Stimulated activated CD8-positive, alpha-beta memory T cell treated with anti-CD3 and anti-CD28 coated beads, Interleukin-4, amount 100 ng/mL, for 48 hours (primary cell): ENCODE data around the gene CYP4B1.
"Not testable (repeated sequence)": the region's sequence is repeated elsewhere in the genome, so short reads cannot be mapped to it uniquely, and the experiment has no call there.

ENCODE experiments used
- DNase-seq: peaks from one replicate; pipeline ENCODE4 v3.0.0-alpha.2; 2020

The CYP4B1 gene

DNA sequence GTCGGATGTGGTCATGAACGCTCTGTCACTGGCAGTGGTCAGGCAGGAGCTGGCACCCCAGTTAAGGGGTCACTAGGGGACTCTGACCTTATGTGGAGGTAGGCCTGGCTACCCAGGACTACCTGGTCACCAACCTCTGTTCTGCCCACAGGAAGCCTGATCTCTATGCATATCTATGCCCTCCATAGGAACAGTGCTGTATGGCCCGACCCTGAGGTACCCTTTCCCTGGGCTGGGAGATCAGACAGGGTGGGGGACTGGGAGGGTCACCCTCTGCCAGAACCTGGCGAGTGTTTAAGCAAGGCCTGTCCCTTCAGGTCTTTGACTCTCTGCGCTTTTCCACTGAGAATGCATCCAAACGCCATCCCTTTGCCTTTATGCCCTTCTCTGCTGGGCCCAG, 19.0 kb downstream of the CYP4B1 start:
- no peak for DNase-seq

DNA sequence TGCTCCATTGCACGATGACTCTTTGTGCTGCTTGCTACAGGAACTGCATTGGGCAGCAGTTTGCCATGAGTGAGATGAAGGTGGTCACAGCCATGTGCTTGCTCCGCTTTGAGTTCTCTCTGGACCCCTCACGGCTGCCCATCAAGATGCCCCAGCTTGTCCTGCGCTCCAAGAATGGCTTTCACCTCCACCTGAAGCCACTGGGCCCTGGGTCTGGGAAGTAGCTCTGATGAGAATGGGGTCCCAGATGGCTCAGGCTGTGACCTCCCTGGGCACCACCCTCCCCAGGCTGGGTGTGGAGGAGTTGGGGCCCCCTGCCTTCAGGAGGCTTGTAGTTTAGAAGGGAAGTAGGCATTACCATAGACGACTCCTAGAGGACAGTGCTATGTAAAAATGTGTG, 19.7 kb downstream of the CYP4B1 start:
- no peak for DNase-seq

DNA sequence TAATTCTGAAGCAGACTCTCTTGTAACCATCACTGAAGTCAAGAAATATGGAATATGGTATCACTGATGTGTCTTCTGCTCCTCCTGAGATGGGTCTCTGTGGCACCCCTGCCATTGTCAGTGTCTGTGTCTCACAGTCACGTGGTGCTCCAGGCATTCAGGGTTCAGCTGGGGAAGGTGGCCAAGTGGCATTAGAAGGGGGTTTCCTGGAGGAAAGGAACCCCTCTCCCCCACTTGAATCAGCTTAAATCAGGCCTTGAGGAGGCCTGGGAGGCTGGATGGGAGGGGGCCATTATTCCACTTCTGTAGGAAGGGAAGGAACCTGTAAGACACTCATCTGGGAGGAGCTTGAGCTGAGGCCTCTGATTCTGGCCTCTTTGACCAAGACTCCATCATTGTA, 20.5 kb downstream of the CYP4B1 start:
- no peak for DNase-seq

DNA sequence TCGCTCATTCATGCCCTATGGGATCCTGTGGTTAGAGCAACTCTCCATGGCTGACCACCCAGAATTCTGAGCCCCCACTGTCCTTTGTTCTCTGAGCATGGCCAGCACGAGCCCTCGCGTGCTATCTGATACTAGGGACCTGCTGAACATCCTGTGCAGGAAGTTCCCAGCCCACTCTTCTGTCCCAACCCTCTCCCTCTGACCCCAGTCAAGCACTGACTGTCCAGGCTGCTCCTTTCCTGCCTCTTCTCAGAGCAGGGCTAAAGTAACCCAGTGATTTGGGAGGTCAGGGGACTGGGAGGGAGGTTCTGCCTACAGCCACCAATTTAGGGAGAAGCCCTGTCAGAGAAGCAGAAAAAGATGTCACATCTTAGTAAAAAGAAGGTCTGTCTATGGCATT, 21.2 kb downstream of the CYP4B1 start:
- no peak for DNase-seq

DNA sequence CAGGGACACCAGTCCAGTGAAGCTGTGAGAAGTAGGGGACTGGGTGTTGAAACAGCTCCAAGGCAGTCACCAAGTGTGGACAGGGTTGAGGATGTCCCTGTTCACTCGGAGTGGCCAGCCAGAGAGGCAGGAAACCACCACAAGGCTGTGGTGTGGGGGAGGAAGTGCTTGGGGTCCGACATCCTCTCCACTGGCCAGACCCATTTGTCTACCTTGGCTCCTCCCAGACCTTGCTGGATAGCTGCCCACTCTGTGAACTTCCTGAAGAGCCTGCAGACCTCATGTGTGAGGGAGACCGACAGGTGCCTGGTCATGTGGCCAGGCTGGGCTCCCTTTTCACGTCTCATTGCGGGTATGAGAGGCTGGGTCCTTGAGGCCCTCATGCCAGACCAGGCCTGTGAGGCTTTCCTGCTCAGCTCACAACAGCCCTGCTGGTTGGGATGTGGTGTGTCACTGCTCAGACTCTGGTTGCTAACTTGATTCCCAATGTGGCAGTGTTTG, 21.8 kb downstream of the CYP4B1 start:
- DNase-seq = no peak

DNA sequence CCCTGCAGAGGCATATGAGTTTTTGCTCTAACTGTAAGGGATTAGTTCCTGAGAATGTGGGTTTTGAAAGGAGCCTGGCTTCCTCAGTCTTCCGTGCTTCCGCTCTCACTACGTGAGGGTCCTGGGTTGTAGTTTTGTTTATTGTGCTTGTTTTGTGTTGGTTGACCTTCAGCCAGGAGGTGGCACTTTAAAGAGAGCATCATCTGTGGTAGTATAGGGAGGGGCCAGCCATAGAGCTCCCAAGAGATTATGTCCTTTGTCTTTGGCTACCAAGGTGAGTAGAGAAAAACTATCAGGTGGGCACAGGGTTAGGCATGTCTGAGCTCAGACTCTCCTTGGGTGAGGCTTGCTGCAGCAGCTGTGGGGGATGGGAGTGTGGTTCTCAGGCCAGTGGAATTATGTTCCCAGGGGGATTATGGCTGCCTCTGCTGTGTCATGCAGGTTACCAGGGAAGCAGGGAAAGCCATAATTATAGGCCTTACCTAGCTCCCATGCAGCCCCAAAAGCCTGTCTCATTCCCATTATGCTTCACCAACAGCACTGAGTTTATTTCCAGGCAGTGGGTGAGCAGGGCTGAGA, 23.5 kb downstream of the CYP4B1 start:
- DNase-seq = no peak

DNA sequence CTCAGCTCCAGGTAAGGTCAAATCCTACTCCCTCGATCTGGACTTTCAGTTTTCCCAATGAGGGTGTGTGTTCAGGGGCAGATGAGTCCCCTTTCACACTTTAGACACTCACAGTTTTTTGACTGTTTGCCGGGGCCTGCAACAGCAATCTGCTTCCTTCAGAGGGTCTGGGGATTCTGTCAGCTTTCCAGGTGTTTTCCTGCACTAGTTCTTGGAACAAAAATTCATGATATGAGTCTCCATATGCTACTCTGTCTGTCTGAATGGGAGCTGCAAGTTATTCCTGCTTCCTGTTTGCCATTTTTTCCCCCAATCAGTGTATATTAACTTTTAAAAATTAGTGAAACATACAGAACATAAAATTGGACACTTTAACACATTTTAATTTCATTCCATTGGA, 24.3 kb downstream of the CYP4B1 start:
- no peak for DNase-seq

DNA sequence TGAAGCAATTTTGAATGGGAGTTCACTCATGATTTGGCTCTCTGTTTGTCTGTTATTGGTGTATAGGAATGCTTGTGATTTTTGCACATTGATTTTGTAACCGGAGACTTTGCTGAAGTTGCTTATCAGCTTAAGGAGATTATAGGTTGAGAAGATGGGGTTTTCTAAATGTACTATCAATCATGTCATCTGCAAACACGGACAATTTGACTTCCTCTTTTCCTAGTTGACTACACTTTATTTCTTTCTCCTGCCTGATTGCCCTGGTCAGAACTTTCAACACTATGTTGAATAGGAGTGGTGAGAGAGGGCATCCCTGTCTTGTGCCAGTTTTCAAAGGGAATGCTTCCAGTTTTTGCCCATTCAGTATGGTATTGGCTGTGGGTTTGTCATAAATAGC, 28.0 kb downstream of the CYP4B1 start:
- not testable (repeated sequence) for DNase-seq

DNA sequence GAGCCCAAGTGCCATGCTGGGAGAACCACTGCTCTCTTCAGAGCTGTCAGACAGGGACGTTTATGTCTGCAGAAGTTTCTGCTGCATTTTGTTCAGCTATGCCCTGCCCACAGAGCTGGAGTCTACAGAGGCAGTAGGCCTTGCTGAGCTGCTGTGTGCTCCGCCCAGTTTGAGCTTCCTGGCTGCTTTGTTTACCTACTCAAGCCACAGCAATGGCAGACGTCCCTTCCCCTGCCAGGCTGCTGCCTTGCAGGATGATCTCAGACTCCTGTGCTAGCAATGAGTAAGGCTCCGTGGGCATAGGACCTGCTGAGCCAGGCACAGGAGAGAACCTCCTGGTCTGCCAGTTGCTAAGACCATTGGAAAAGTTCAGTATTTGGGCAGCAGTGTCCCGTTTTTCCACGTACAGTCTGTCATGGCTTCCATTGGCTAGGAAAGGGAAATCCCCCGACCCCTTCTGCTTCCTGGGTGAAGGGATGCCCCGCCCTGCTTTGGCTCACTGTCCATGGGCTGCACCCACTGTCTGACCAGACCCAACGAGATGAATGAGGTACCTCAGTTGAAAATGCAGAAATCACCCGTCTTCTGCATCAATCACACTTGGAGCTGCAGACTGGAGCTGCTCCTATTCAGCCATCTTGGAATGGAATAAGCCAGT, 31.9 kb downstream of the CYP4B1 start:
- no peak for DNase-seq

DNA sequence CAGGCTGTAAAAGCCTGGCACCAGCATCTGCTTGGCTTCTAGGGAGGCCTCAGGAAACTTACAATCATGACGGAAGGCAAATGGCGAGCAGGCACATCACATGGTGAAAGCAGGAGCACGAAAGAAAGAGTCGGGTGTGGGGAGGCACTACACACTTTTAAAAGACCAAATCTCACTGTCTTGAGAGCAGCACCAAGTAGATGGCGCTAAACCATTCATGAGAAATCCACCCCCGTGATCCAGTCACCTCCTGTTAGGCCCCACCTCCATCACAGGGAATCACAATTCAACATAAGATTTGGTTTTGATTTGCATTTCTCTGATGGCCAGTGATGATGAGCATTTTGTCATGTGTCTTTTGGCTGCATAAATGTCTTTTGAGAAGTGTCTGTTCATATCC, 36.6 kb downstream of the CYP4B1 start:
- DNase-seq = not testable (repeated sequence)

DNA sequence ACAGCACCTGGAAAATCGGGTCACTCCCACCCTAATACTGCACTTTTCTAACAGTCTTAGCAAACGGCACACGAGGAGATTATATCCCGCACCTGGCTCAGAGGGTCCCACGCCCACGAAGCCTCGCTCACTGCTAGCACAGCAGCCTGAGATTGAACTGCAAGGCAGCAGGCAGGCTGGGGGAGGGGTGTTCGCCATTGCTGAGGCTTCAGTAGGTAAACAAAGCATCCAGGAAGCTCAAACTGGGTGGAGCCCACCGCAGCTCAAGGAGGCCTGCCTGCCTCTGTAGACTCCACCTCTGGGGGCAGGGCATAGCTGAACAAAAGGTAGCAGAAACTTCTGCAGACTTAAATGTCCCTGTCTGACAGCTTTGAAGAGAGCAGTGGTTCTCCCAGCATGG, 47.5 kb downstream of the CYP4B1 start:
- not testable (repeated sequence) for DNase-seq

DNA sequence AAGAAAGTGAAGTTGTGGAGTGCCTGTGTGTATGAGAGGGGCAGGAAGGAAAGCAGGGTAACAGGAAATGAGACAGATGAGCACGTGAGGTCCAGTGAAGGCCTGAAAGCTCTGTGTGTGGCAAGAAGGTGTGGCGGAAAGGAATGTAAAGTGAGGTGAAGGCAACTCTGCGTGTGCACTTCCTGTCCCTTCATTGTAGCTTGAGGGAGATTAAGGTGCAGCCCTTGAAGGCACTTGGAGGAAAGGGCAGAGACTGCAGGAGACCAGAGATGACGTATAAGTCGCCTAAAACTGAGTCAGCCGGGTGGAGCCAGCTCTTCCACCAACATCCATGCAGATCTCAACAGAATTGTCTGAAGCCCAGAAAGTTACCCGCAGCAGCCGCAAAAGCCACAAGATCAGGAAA, 58.8 kb downstream of the CYP4B1 start:
- DNase-seq = not testable (repeated sequence)

DNA sequence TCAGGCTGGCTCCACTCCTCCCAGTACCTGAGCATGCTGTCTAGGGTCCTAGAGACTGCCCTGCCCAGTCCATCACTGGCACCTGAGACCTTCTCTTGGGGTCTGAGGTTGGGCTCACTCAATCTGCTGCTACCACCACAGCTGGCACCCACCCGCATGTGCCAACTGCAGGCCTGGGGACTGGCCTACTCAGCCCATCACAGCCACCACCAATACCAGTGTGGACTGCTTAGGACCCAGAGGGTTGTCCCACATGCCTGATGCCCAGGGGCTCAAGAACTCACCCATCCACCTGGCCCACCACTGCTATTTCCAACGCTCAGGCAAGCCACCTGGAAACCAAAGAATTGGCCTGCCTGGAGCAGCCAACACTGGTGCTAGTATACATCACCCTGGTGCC, 63.5 kb downstream of the CYP4B1 start:
- DNase-seq = no peak
